ENCODE data around the gene MLXIP. TPM values are rescaled to one million over a fixed set of nuclear protein-coding genes. Genes with fewer than 3 reads are reported as not detected.

MLXIP gene
- total and polyA plus RNA-seq, 2 of the 4 experiments (the other 2 are of a cell fraction), result 2.7 to 10.8 TPM

DNA sequence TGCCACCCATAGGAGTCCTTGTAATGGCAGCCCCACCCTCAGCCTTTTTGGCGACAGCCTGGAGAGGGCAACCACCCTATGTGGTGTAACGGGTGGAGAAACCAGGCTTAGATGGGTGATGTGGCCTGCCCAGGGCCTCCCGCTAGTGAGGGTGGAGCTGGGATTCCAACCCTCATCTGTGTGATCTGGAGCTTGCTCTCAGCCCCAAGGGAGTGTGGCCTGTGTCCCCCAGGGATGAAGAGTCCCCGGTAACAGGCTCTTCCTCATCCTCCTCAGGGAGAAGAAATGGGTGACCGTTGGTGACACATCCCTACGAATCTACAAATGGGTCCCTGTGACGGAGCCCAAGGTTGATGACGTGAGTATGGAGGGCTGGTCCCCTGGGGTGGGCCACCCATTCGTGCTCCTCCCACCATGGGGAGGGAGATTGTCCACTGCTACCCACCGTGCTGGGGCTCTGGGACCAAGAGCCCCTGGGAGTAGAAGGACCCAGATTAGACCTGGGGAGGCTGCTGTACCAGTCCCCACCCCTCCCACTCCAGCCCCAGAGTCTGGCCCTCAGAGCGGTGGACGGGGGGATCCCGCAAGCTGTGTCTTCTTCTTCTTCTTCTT lies 48.0 kb upstream of the MLXIP start:
- no peak for ATAC-seq (ENCODE audit: low read depth)
- intact Hi-C loops (cut with micrococcal nuclease) (no loop called here), dilution Hi-C loops (cut with HindIII; ENCODE audit: low sequenced_read_pairs, unreplicated experiment) (no loop called here), in situ Hi-C loops (cut with MboI; ENCODE audit: low sequenced_read_pairs) (no loop called here)
- H3K23ac ChIP-seq (ENCODE audit: low read depth, low read length), result no peak overlapping the region
- CTCF ChIA-PET, result interaction anchor here (0.6 kb wide), 1 partner anchor 110 kb away, joined by 4 read pairs; no protein-coding TSS in a partner anchor
- no peak overlapping the region for H4K91ac ChIP-seq (ENCODE audit: insufficient read depth, low read depth, low read length)
- no peaks in the 10 kb centered on the region for H3K4me1 ChIP-seq (ENCODE audit: control insufficient read depth, insufficient read depth, low read length)
- no peak overlapping the region for H2BK5ac ChIP-seq (ENCODE audit: low read depth, low read length, poor library complexity, severe bottlenecking)
- H2AK9ac ChIP-seq (replicated peaks; ENCODE audit: low read depth, low read length, poor library complexity), result no peak overlapping the region
- peaks cover 24 to 57% of the 10 kb centered on the region in 2 experiments for H3K79me1 ChIP-seq (ENCODE audit: low read depth in 1 of 2, low read length in 2 of 2)
- WGBS, 2 experiments (ENCODE audit: extremely low coverage in 2 of 2, insufficient read length in 1 of 2), result 100% methylated on average over 1 of the region's 13 CpGs; no CpG with 5 or more reads in 1 of the 2 experiments
- no peak overlapping the region for H3K4ac ChIP-seq (ENCODE audit: low read depth, low read length)
- POLR2A ChIA-PET (ENCODE audit: unreplicated experiment), result no interaction called here
- H2AK5ac ChIP-seq (ENCODE audit: low read depth, low read length), result 0 out of 2 replicates have a peak overlapping the region, but pooled peaks have one; percentile 13
- H3K9me3 ChIP-seq (ENCODE audit: control insufficient read depth, insufficient read depth, low read length), result no peaks in the 10 kb centered on the region
- no peak for DNase-seq
- H3K36me3 ChIP-seq (ENCODE audit: control insufficient read depth, insufficient read depth, low read length), result peaks cover 2% of the 10 kb centered on the region; the same call in 1 of the 2 replicates
- no TSS peak for BruUV-seq (replicated peaks)
- H3K27ac ChIP-seq (ENCODE audit: insufficient read depth, low read length), result no peak overlapping the region
- no peak overlapping the region for H3K14ac ChIP-seq (replicated peaks; ENCODE audit: low read depth, low read length)
- H2BK20ac ChIP-seq (ENCODE audit: low read depth, low read length), result no peak overlapping the region
- no peak overlapping the region for H4K8ac ChIP-seq (ENCODE audit: low read depth in 2 of 2, low read length in 2 of 2)
- H2BK15ac ChIP-seq (ENCODE audit: low read depth, low read length), result no peak overlapping the region
- H2AFZ ChIP-seq (replicated peaks; ENCODE audit: low read length, poor library complexity), result no peak overlapping the region
- no peak overlapping the region for H3K4me3 ChIP-seq (ENCODE audit: insufficient read depth, low read depth, low read length)
- no peak overlapping the region for H2BK120ac ChIP-seq (ENCODE audit: low read depth, low read length)
- no peak overlapping the region for H3K9ac ChIP-seq (ENCODE audit: low read depth, low read length)
- H3K56ac ChIP-seq (ENCODE audit: extremely low read depth, insufficient read depth, low read length), result no peak overlapping the region
- H3K27me3 ChIP-seq (ENCODE audit: control insufficient read depth, insufficient read depth, low read length), result no peaks in the 10 kb centered on the region
- no peaks in the 10 kb centered on the region; the same call in 1 of the 2 replicates for H3K9me1 ChIP-seq (ENCODE audit: insufficient read depth, low read length)
- H3K18ac ChIP-seq (ENCODE audit: low read depth, low read length), result no peak overlapping the region
- TF ChIP-seq RAD21 (IDR thresholded peaks at IDR 0.05; ENCODE audit: low read length) (no peak), CEBPB (IDR thresholded peaks at IDR 0.05; ENCODE audit: low read depth, low read length) (no peak), MAZ (IDR thresholded peaks at IDR 0.05; ENCODE audit: borderline replicate concordance, low read depth, low read length) (no peak), RCOR1 (IDR thresholded peaks at IDR 0.05; ENCODE audit: insufficient replicate concordance, low read length) (no peak), BHLHE40 (IDR thresholded peaks at IDR 0.05; ENCODE audit: low read depth, low read length) (no peak), ELK1 (IDR thresholded peaks at IDR 0.05; ENCODE audit: borderline replicate concordance, low read depth, low read length) (no peak), POLR2A (IDR thresholded peaks at IDR 0.05; ENCODE audit: low read depth, low read length) (no peak), CTCF (conservative IDR thresholded peaks at IDR 0.05; ENCODE audit: low read depth, low read length) (no peak), MXI1 (IDR thresholded peaks at IDR 0.05; ENCODE audit: borderline replicate concordance, low read depth, low read length) (no peak), MAFK (IDR thresholded peaks at IDR 0.05; ENCODE audit: low read depth, low read length) (no peak), USF2 (IDR thresholded peaks at IDR 0.05; ENCODE audit: low read depth, low read length) (no peak), SMC3 (IDR thresholded peaks at IDR 0.05; ENCODE audit: low read depth, low read length) (no peak), NFE2L2 (IDR thresholded peaks at IDR 0.05; ENCODE audit: low read depth, low read length) (no peak)
- no peak overlapping the region for H4K5ac ChIP-seq (ENCODE audit: low read depth, low read length)
- H4K20me1 ChIP-seq (ENCODE audit: insufficient read depth, low read length), result peaks cover 13% of the 10 kb centered on the region
- no peak overlapping the region for H3K4me2 ChIP-seq (ENCODE audit: low read depth, low read length)

All from IMR-90 (cell line).